Measurements from ENCODE around the gene SLC35E1.
A peak's percentile ranks its signal among the peaks of the same experiment; 100 is the strongest.

Gene SLC35E1

GRCh38 chr19:16607819-16608218 lies 35.6 kb upstream of the SLC35E1 start:
- no peak overlapping the region for H3K4me3 ChIP-seq (ENCODE audit: low read depth, low read length)
- TF ChIP-seq, protein P1, sequence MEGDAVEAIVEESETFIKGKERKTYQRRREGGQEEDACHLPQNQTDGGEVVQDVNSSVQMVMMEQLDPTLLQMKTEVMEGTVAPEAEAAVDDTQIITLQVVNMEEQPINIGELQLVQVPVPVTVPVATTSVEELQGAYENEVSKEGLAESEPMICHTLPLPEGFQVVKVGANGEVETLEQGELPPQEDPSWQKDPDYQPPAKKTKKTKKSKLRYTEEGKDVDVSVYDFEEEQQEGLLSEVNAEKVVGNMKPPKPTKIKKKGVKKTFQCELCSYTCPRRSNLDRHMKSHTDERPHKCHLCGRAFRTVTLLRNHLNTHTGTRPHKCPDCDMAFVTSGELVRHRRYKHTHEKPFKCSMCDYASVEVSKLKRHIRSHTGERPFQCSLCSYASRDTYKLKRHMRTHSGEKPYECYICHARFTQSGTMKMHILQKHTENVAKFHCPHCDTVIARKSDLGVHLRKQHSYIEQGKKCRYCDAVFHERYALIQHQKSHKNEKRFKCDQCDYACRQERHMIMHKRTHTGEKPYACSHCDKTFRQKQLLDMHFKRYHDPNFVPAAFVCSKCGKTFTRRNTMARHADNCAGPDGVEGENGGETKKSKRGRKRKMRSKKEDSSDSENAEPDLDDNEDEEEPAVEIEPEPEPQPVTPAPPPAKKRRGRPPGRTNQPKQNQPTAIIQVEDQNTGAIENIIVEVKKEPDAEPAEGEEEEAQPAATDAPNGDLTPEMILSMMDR (IDR thresholded peaks at IDR 0.05; ENCODE audit: control insufficient read depth, extremely low read depth, insufficient read depth) = no peak
- no peak for DNase-seq (ENCODE audit: low read depth)

DNA sequence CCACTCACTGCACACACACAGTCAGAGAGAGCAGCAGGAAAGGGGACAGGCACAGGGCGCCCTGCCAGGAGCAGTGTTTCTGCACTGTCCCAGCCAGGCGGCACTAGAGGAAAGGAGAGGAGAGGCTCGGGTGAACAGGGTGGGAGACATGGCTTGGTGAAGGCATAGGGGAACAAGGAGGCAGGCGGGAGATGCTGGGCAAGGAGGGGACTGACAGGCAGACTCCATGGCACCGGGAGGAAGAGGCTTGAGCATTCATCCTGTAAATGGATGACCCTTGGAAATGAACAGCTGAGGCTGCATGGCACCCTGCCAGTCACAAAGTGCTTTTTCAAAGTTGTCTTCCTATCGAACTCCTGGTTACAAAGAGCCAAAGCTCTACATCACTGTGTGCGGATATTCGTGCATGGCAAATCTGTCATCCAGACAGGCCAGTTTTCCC lies 33.4 kb upstream of the SLC35E1 start:
- TF ChIP-seq, protein P1 (IDR thresholded peaks at IDR 0.05; ENCODE audit: control insufficient read depth, extremely low read depth, insufficient read depth) = peak; percentile 43
- DNase-seq (ENCODE audit: low read depth) = no peak

GRCh38 chr19:16605115-16605514 lies 32.9 kb upstream of the SLC35E1 start:
- H3K4me3 ChIP-seq (ENCODE audit: low read depth, low read length) = no peak overlapping the region
- DNase-seq (ENCODE audit: low read depth) = no peak
- TF ChIP-seq, protein P1 (IDR thresholded peaks at IDR 0.05; ENCODE audit: control insufficient read depth, extremely low read depth, insufficient read depth) = no peak

More for the DNA sequence above, 33.4 kb upstream of the SLC35E1 start:
- no peak overlapping the region for H3K4me3 ChIP-seq (ENCODE audit: low read depth, low read length)

DNA sequence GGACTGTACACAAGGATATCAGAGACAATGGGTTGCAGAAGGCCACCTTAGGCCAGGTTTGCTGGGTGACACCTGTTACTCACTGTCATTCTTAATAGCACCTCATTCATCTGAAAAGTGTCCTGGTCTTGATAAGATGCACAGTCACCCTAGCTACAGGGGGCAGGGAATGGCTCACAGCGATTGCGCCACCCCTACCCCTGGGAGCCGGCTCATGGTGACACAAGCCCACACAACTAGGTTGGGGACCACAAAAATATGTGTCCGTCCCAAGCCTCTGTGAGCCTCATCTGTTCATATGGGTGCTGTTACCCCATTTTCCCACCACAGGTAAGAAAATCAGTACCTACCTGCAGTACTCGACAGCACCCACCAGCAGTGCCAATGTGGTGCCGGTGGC lies 32.4 kb upstream of the SLC35E1 start:
- TF ChIP-seq, protein P1 (IDR thresholded peaks at IDR 0.05; ENCODE audit: control insufficient read depth, extremely low read depth, insufficient read depth) = no peak
- no peak overlapping the region for H3K4me3 ChIP-seq (ENCODE audit: low read depth, low read length)
- DNase-seq (ENCODE audit: low read depth) = no peak

DNA sequence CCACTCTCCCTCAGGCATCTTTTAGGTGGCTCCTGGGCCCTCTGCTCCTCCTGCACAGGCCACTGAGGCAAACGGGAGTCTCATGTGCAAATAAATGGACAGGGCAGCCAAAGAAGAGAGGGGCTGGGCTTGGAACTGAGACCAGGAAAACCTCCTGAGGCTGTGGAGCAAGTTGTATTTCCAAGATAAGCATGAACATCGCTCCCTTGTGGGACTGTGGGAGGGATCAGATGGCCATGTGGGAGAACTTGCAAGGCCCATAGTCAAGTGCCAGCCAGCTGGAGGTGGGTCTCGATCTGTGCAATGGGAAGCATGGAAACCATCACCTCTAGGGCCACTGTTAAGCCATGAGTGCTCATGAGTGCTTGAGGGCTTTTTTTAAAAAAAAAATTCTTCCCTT lies 30.9 kb upstream of the SLC35E1 start:
- H3K4me3 ChIP-seq (ENCODE audit: low read depth, low read length) = 0 out of 2 replicates have a peak overlapping the region, but pooled peaks have one; percentile 13
- DNase-seq (ENCODE audit: low read depth) = peak; percentile 83
- TF ChIP-seq, protein P1 (IDR thresholded peaks at IDR 0.05; ENCODE audit: control insufficient read depth, extremely low read depth, insufficient read depth) = no peak

- no peak for DNase-seq (ENCODE audit: low read depth)
- no peak overlapping the region for H3K4me3 ChIP-seq (ENCODE audit: low read depth, low read length)
- TF ChIP-seq, protein P1 (IDR thresholded peaks at IDR 0.05; ENCODE audit: control insufficient read depth, extremely low read depth, insufficient read depth) = no peak
These were observed 29.3 kb upstream of the SLC35E1 start for GRCh38 chr19:16601378-16602052.

DNA sequence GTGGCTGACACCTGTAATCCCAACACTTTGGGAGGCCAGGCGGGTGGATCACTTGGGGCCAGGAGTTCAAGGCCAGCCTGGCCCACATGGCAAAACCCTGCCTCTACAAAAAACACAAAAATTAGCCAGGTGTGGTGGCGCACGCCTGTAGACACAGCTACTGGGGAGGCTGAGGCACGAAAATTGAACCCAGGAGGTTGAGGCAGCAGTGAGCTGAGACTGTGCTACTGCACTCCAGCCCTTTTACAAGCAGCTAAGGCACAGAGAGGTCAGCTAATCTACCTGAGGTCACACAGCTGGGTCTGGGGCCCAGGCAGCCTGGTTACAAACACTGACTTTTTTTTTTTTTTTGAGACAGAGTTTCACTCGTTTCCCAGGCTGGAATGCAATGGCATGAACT lies 28.6 kb upstream of the SLC35E1 start:
- TF ChIP-seq, protein P1 (IDR thresholded peaks at IDR 0.05; ENCODE audit: control insufficient read depth, extremely low read depth, insufficient read depth) = no peak
- no peak for DNase-seq (ENCODE audit: low read depth)
- H3K4me3 ChIP-seq (ENCODE audit: low read depth, low read length) = no peak overlapping the region

Measured in LNCaP clone FGC (cell line).